GM12892 (cell line): ENCODE results near the gene KREMEN1.

ENCODE experiments used
- POLR2A ChIP-seq: IDR thresholded peaks from 2 replicates; pipeline ENCODE4 v1.6.1; 2011; ENCODE audit warnings: low read depth, low read length, control low read depth
- POLR2AphosphoS5 ChIP-seq: IDR thresholded peaks from 2 replicates; pipeline ENCODE4 v1.6.1; 2011; ENCODE audit warnings: low read depth, low read length, control low read depth

- TF ChIP-seq POLR2A (no peak), POLR2AphosphoS5 (no peak)
These were observed 16.4 kb upstream of the KREMEN1 start for GRCh38 chr22:29056472-29056871.
